B cell (primary cell): Measurements from ENCODE around the gene LRRC37A3. TPM values are rescaled to one million over a fixed set of nuclear protein-coding genes. Genes with fewer than 3 reads are reported as not detected.
A peak's percentile ranks its signal among the peaks of the same experiment; 100 is the strongest.
"Not testable (repeated sequence)": the region's sequence is repeated elsewhere in the genome, so short reads cannot be mapped to it uniquely, and the experiment has no call there.

Source experiments
- ATAC-seq: fragments of 200-7000 bp; cut with Tn5 transposase; one replicate; pipeline ENCODE4 v1.10.0; 2021; ENCODE audit warnings: low read depth, mild to moderate bottlenecking, moderate number of reproducible peaks, moderate library complexity
- CTCF ChIA-PET: fragments of 350-600 bp; sonication (Branson Sonifier 250); formaldehyde crosslinking; loops from one replicate; lab custom pipeline; 2021; ENCODE audit warnings: antibody characterized with exemption, inconsistent platforms; lab: Charles Lee
- POLR2A ChIA-PET: fragments of 350-600 bp; sonication (Branson Sonifier 250); formaldehyde crosslinking; loops from one replicate; lab custom pipeline; 2021; ENCODE audit warnings: antibody characterized with exemption; lab: Charles Lee
- DNase-seq: peaks from one replicate; pipeline ENCODE4 v3.0.0; 2013
- H2AFZ ChIP-seq: 2 replicates; pipeline ENCODE4 v1.6.1; 2012; ENCODE audit warnings: mild to moderate bottlenecking, low read depth, low read length; ENCODE audit not compliant: insufficient read depth, poor library complexity, severe bottlenecking
- H3K27ac ChIP-seq, 2 donors: 1 replicate in 1 of 2; 2 replicates in 1 of 2; pipeline ENCODE4 v1.5.1; 2012 to 2013; ENCODE audit warnings: low read length in 2 of 2, mild to moderate bottlenecking in 2 of 2, moderate library complexity in 1 of 2
- H3K27me3 ChIP-seq, 4 experiments: fragments of 200-600 bp in 1 of 4; sonication (generic) in 1 of 4; replicated peaks in 1 of 4; 1 replicate in 2 of 4; 2 replicates in 2 of 4; pipeline versions ENCODE4 v1.6.1 to v1.7.0; 2013 to 2016; ENCODE audit warnings: low read length in 3 of 4, mild to moderate bottlenecking in 2 of 4, mixed read lengths in 1 of 4, moderate library complexity in 1 of 4; ENCODE audit not compliant: insufficient read depth in 4 of 4, control insufficient read depth in 3 of 4; ENCODE audit errors: control extremely low read depth in 1 of 4
- H3K36me3 ChIP-seq, 2 experiments: replicated peaks in 1 of 2; 1 replicate in 1 of 2; 2 replicates in 1 of 2; pipeline versions ENCODE4 v1.6.1 to v1.7.1; 2013; ENCODE audit warnings: low read length in 1 of 2; ENCODE audit not compliant: insufficient read depth in 2 of 2, control insufficient read depth in 1 of 2; ENCODE audit errors: control extremely low read depth in 1 of 2, extremely low read depth in 1 of 2
- H3K4me1 ChIP-seq, 2 donors: fragments of 200-600 bp in 1 of 2; sonication (generic) in 1 of 2; 1 replicate in 1 of 2; 2 replicates in 1 of 2; pipeline versions ENCODE4 v1.5.1 to v1.6.1; 2013 to 2017; ENCODE audit warnings: low read length in 2 of 2; ENCODE audit not compliant: control insufficient read depth in 2 of 2, insufficient read depth in 2 of 2
- H3K4me2 ChIP-seq: replicated peaks from 2 replicates; pipeline ENCODE3; 2012; ENCODE audit warnings: mild to moderate bottlenecking, low read depth, low read length; ENCODE audit not compliant: poor library complexity, severe bottlenecking
- H3K4me3 ChIP-seq, 5 experiments: fragments of 200-600 bp in 1 of 5; sonication (generic) in 1 of 5; 1 replicate in 3 of 5; 2 replicates in 2 of 5; pipeline versions ENCODE4 v1.5.1 to v1.7.0; 2011 to 2016; ENCODE audit warnings: low read length in 4 of 5, mild to moderate bottlenecking in 4 of 5, low read depth in 2 of 5, control low read depth in 1 of 5, moderate library complexity in 1 of 5; ENCODE audit not compliant: insufficient read depth in 1 of 5; ENCODE audit errors: control extremely low read depth in 1 of 5, extremely low read depth in 1 of 5
- H3K79me2 ChIP-seq: fragments of 200-600 bp; sonication (generic); one replicate; pipeline ENCODE4 v1.6.0; 2016; ENCODE audit warnings: low read length; ENCODE audit not compliant: control insufficient read depth, insufficient read depth
- H3K9ac ChIP-seq: fragments of 200-600 bp; sonication (generic); 2 replicates; pipeline ENCODE4 v1.6.1; 2017; ENCODE audit warnings: mild to moderate bottlenecking, low read length, moderate library complexity
- H3K9me3 ChIP-seq, 3 donors: one replicate each; pipeline versions ENCODE4 v1.6.1 to v1.7.1; 2013; ENCODE audit warnings: low read length in 2 of 3; ENCODE audit not compliant: control insufficient read depth in 2 of 3, insufficient read depth in 1 of 3; ENCODE audit errors: control extremely low read depth in 1 of 3
- H4K20me1 ChIP-seq: 2 replicates; pipeline ENCODE4 v1.6.0; 2012; ENCODE audit warnings: mild to moderate bottlenecking, low read length; ENCODE audit not compliant: insufficient read depth, control insufficient read depth, poor library complexity, severe bottlenecking
- H3K27ac Mint-ChIP-seq: one replicate; pipeline ENCODE4 v1.8.0; 2021; ENCODE audit warnings: mixed read lengths
- H3K27me3 Mint-ChIP-seq: one replicate; pipeline ENCODE4 v1.8.0; 2021; ENCODE audit warnings: mixed read lengths
- H3K4me1 Mint-ChIP-seq: one replicate; pipeline ENCODE4 v1.8.0; 2021; ENCODE audit warnings: mixed read lengths
- H3K4me3 Mint-ChIP-seq: one replicate; pipeline ENCODE4 v1.8.0; 2021; ENCODE audit warnings: mixed read lengths
- H3K9me3 Mint-ChIP-seq: one replicate; pipeline ENCODE4 v1.8.0; 2022; ENCODE audit warnings: mixed read lengths; ENCODE audit not compliant: insufficient read depth
- WGBS: methylation state at CpG from one replicate; pipeline ENCODE4 v1.1.5; 2013; ENCODE audit warnings: missing lambda C conversion rate; ENCODE audit not compliant: insufficient coverage; 5-methylcytosine and 5-hydroxymethylcytosine counted together
- intact Hi-C: fragments of 100-400 bp; cut with micrococcal nuclease; formaldehyde crosslinking; loops from one replicate; pipeline ENCODE4 v1.10.0; 2022
- polyA plus RNA-seq: library from polyadenylated mRNA; depleted of rRNA; stranded (reverse); fragments of >200 nt; gene quantifications from 2 replicates; pipeline ENCODE4 v1.2.3, GENCODE V29; 2012
- total RNA-seq, 2 donors: library from RNA; stranded (reverse); fragments of 120-200 nt in 1 of 2; gene quantifications; 1 replicate in 1 of 2; 2 replicates in 1 of 2; pipeline versions ENCODE4 v1.2.3 to v1.2.4, GENCODE V29; 2013 to 2022

LRRC37A3 gene
- total and polyA plus RNA-seq, 2 donors (not counting 1 experiment from before 2014, with no cell fraction given) = 5.3 to 67.2 TPM

DNA sequence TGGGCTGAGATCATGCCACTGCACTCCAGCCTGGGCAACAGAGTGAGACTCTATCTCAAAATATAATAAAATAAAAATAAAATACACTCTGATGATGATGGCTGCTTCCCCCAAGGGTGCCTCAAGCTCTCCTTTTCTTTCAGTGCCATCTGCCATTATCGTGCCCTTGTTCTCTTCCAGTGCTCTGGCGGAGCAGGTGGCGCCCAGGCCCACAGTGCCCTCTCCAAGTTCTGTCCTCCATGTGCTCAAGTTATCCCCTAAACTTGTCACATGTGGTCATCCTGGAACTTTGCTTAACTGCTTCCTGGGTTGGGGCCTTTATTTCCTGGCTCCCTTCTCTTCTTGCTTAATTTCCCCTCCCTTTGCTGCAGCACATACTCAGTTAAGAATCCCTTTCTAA is 76.4 kb downstream of the LRRC37A3 start:
- H3K27me3 Mint-ChIP-seq, H3K36me3 ChIP-seq, H3K4me3 ChIP-seq, H2AFZ ChIP-seq, H3K27ac Mint-ChIP-seq, H3K79me2 ChIP-seq, POLR2A ChIA-PET, H3K4me1 Mint-ChIP-seq, DNase-seq, intact Hi-C loops, H3K9me3 Mint-ChIP-seq, CTCF ChIA-PET, H3K9me3 ChIP-seq, H3K4me3 Mint-ChIP-seq, H3K4me1 ChIP-seq, H4K20me1 ChIP-seq, H3K9ac ChIP-seq, ATAC-seq, H3K4me2 ChIP-seq, H3K27me3 ChIP-seq, H3K27ac ChIP-seq: not testable (repeated sequence)
- WGBS = 67% methylated on average over 1 of the region's 3 CpGs

GRCh38 chr17:64840960-64841359 is 78.3 kb downstream of the LRRC37A3 start:
- POLR2A ChIA-PET = interaction anchor here (0.7 kb wide), 2 partner anchors 62 to 419 kb away, joined by 4 to 6 read pairs; no protein-coding TSS in a partner anchor
- peaks cover 10% of the 10 kb centered on the region for H3K4me1 Mint-ChIP-seq
- ATAC-seq, H3K4me3 ChIP-seq, DNase-seq, H2AFZ ChIP-seq, H3K4me3 Mint-ChIP-seq, H3K9me3 ChIP-seq, H3K27me3 Mint-ChIP-seq, CTCF ChIA-PET, H3K4me2 ChIP-seq, H3K9me3 Mint-ChIP-seq, H4K20me1 ChIP-seq, H3K27ac ChIP-seq, intact Hi-C loops, H3K36me3 ChIP-seq, H3K27me3 ChIP-seq, H3K4me1 ChIP-seq, H3K9ac ChIP-seq, H3K79me2 ChIP-seq: not testable (repeated sequence)
- H3K27ac Mint-ChIP-seq = peak overlapping the region; percentile 63
- no CpG with 5 or more reads among the region's 2 CpGs for WGBS

DNA sequence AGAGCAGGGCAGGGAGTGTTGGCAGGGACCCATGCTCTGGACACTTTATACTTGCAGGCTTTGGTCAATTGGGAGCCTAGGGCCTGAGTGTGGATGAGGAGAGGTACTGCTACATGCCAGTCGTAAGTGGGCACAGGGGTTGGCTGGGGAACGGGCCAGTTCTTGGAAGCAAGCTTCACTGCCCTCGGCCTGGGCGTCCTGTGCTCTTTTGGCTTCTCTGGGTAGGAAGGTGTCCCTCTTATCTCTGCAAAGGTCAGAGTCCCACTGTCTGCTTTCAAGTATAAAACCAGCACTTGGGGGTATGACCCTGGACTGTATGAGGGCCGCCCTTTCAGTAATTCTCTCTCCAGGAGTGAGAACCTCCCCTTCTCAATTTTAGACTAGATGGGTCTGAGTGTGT is 80.8 kb downstream of the LRRC37A3 start:
- H3K27ac Mint-ChIP-seq = peak overlapping the region; percentile 15

DNA sequence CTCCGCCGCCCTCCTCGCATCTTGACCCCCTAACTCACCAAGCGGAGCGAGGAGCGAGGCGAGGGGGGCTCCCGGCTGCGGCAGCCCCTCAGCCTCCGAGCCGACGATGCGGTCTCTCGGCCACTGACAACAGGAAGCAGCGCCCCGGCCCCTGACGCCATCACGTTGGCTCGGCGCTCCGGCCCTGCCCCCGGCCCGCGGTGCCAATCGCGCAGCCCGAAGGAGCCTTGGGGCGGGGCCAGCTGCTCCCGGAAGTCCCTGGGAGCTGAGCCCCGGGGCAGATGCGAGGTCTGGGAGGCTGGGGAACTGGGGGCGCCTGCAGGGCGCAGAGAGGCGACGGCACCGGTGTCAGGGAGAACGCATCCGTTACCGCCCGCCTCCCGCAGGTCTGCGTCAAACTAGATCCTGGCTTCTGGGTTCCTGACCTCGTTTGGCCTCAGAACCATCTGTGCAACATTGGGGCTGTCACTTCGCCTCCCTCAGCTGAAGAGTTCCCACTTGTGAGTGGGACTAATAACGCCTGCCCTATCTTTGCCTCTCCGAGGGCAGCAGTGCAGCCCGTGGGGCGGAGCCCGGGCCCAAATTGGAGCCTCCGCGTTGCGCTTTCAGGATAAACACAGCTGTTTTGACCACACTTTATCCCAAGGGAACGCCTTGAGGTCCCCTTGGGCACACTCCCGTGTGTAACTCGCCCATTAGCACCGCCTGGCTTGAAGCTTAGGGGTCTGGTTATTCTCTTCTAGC is 82.1 kb downstream of the LRRC37A3 start:
- H3K27ac ChIP-seq = peak overlapping the region; percentile 80 to 88
- peaks cover 0 to 10% of the 10 kb centered on the region in 2 donors for H3K4me1 ChIP-seq
- intact Hi-C loops, H3K27me3 ChIP-seq, H3K9me3 ChIP-seq, H3K27me3 Mint-ChIP-seq, H3K9me3 Mint-ChIP-seq, H4K20me1 ChIP-seq, H3K36me3 ChIP-seq: not testable (repeated sequence)
- peak overlapping the region; percentile 96 for H3K4me3 Mint-ChIP-seq
- ATAC-seq (peak; percentile 91), DNase-seq (peak; percentile 88)
- WGBS = under 1% methylated on average over 36 of the region's 56 CpGs
- ChIA-PET POLR2A (interaction anchor here (0.6 to 1.8 kb wide), 6 partner anchors 82 to 565 kb away, joined by 3 to 6 read pairs (median 4); partner anchors contain the start of genes GNA13 and LRRC37A3), CTCF (interaction anchor here (0.6 to 0.8 kb wide), 2 partner anchors 11 to 82 kb away, joined by 4 read pairs; partner anchors contain the start of gene LRRC37A3)
- H3K9ac ChIP-seq = peak overlapping the region; percentile 80
- peaks cover 15% of the 10 kb centered on the region for H3K79me2 ChIP-seq
- H2AFZ ChIP-seq = peak overlapping the region; percentile 68
- peak overlapping the region; percentile 62 for H3K4me2 ChIP-seq
- H3K4me3 ChIP-seq = peak overlapping the region; percentile 38 to 74 (median 61)
- peak overlapping the region; percentile 96 for H3K27ac Mint-ChIP-seq
- H3K4me1 Mint-ChIP-seq = peaks cover 25% of the 10 kb centered on the region

More for the DNA sequence above, 80.8 kb downstream of the LRRC37A3 start:
- H3K4me1 ChIP-seq = peaks cover 0 to 10% of the 10 kb centered on the region in 2 donors
- H4K20me1 ChIP-seq, H3K27me3 ChIP-seq, H3K9me3 ChIP-seq, ATAC-seq, H2AFZ ChIP-seq, H3K4me2 ChIP-seq, H3K27ac ChIP-seq, H3K9ac ChIP-seq, CTCF ChIA-PET, H3K4me3 ChIP-seq, DNase-seq, H3K36me3 ChIP-seq, H3K9me3 Mint-ChIP-seq, intact Hi-C loops, H3K27me3 Mint-ChIP-seq: not testable (repeated sequence)
- POLR2A ChIA-PET = interaction anchor here (1.0 kb wide), 1 partner anchor 218 kb away, joined by 6 read pairs; the partner anchor contains the start of gene GNA13
- no CpG with 5 or more reads among the region's 5 CpGs for WGBS
- Mint-ChIP-seq H3K4me3 (peak overlapping the region; percentile 10), H3K4me1 (peaks cover 25% of the 10 kb centered on the region)
- H3K79me2 ChIP-seq = peaks cover 12% of the 10 kb centered on the region
